DND-41 (cell line): ENCODE data around the gene BCL6.

Experiments used
- ATAC-seq: fragments of 200-7000 bp; cut with Tn5 transposase; 3 replicates; pipeline ENCODE4 v1.9.1; 2021; ENCODE audit warnings: low read depth; ENCODE audit not compliant: insufficient read depth
- DNase-seq: peaks from one replicate; pipeline ENCODE4 v3.0.0-alpha.2; 2020
- H2AFZ ChIP-seq: 2 replicates; pipeline ENCODE4 v1.6.0; 2012; ENCODE audit warnings: low read depth, low read length
- H3K27ac ChIP-seq: 2 replicates; pipeline ENCODE4 v1.5.1; 2012; ENCODE audit warnings: low read length, inconsistent platforms
- H3K27me3 ChIP-seq: fragments of 200-600 bp; sonication (generic); 2 replicates; pipeline ENCODE4 v1.6.0; 2012; ENCODE audit warnings: low read length, mild to moderate bottlenecking, inconsistent platforms; ENCODE audit not compliant: insufficient read depth, poor library complexity
- H3K36me3 ChIP-seq: 2 replicates; pipeline ENCODE4 v1.5.1; 2012; ENCODE audit warnings: low read length, inconsistent platforms; ENCODE audit not compliant: insufficient read depth
- H3K4me1 ChIP-seq: 2 replicates; pipeline ENCODE4 v1.5.1; 2012; ENCODE audit warnings: mild to moderate bottlenecking, low read length; ENCODE audit not compliant: insufficient read depth
- H3K4me2 ChIP-seq: 2 replicates; pipeline ENCODE4 v1.6.0; 2012; ENCODE audit warnings: mild to moderate bottlenecking, moderate library complexity, low read length, inconsistent platforms; ENCODE audit not compliant: insufficient read depth
- H3K4me3 ChIP-seq, 2 experiments: fragments of 200-600 bp in 1 of 2; shearing (Covaris generic) in 1 of 2; 2 replicates each; pipeline ENCODE4 v1.5.1; 2012 to 2016; ENCODE audit warnings: inconsistent platforms in 2 of 2, low read length in 2 of 2, mild to moderate bottlenecking in 2 of 2, low read depth in 1 of 2, moderate library complexity in 1 of 2
- H3K79me2 ChIP-seq: 2 replicates; pipeline ENCODE4 v1.6.0; 2012; ENCODE audit warnings: low read length, inconsistent platforms; ENCODE audit not compliant: insufficient read depth
- H3K9ac ChIP-seq: 2 replicates; pipeline ENCODE4 v1.6.0; 2012; ENCODE audit warnings: low read depth, mild to moderate bottlenecking, inconsistent platforms, low read length, moderate library complexity
- H3K9me3 ChIP-seq: 2 replicates; pipeline ENCODE4 v1.5.1; 2012; ENCODE audit warnings: low read length, moderate library complexity, mild to moderate bottlenecking, inconsistent platforms; ENCODE audit not compliant: insufficient read depth, severe bottlenecking
- H4K20me1 ChIP-seq: 2 replicates; pipeline ENCODE4 v1.6.0; 2012; ENCODE audit warnings: low read length; ENCODE audit not compliant: insufficient read depth
- EZH2 ChIP-seq: IDR thresholded peaks from 3 replicates; pipeline ENCODE4 v1.6.1; 2012; ENCODE audit warnings: borderline replicate concordance, low read depth, mild to moderate bottlenecking, moderate library complexity, low read length, inconsistent platforms; ENCODE audit not compliant: severe bottlenecking
- TF ChIP-seq, protein P1 (sequence below): IDR thresholded peaks from 2 replicates; pipeline ENCODE4 v1.5.1; 2012; ENCODE audit warnings: borderline replicate concordance, low read length, moderate library complexity, mild to moderate bottlenecking; ENCODE audit not compliant: poor library complexity, severe bottlenecking; ENCODE audit errors: extremely low read depth

BCL6 gene

DNA sequence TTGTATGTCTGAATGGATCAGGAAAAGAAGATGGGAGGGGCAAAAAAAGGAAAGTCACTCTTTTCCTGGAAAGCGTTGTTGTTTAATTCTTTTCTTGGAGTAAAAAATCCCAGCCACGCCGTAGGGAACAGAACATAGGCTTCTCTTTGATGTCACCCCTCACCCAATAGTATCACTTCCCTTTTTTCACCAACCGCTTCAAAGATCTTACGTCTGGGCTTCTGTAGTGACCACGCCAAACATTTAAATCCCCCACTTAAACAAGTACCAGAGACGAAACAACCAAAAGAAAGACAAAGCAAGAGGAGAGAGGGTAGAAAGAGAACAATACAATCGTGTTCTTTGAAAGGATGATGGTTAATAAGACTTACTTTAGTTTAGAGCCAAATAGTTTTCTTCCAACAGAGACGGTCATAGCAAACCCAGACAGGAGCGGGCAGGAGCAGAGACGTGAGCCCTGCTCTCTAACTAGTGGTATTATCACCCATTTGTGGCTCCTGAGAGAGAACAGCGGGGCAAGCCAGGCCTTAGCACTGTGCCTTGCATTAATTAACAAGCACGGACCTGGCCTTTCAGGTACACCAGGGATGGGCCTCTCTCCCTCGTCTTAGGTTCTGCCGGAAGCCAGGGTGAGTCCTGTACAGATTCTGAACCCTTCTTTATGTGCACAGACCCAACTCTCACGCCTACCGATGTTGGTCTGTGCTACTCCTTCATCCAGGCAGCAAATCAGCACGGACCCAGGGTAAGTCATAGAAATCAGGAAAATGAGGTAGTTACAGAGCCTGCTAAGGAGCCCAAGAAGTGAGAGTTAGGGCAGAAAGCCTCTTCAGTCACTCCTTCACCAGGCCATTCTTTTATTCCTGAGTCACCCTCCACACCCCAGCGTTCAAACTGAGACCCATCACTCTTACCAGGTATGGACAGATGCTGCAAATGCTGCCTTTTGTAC is 28.2 kb upstream of the BCL6 start:
- no peak overlapping the region for H3K27ac ChIP-seq
- H3K4me1 ChIP-seq = peaks cover 15% of the 10 kb centered on the region
- H3K36me3 ChIP-seq = no peaks in the 10 kb centered on the region
- no peaks in the 10 kb centered on the region for H3K9me3 ChIP-seq
- TF ChIP-seq, protein P1, sequence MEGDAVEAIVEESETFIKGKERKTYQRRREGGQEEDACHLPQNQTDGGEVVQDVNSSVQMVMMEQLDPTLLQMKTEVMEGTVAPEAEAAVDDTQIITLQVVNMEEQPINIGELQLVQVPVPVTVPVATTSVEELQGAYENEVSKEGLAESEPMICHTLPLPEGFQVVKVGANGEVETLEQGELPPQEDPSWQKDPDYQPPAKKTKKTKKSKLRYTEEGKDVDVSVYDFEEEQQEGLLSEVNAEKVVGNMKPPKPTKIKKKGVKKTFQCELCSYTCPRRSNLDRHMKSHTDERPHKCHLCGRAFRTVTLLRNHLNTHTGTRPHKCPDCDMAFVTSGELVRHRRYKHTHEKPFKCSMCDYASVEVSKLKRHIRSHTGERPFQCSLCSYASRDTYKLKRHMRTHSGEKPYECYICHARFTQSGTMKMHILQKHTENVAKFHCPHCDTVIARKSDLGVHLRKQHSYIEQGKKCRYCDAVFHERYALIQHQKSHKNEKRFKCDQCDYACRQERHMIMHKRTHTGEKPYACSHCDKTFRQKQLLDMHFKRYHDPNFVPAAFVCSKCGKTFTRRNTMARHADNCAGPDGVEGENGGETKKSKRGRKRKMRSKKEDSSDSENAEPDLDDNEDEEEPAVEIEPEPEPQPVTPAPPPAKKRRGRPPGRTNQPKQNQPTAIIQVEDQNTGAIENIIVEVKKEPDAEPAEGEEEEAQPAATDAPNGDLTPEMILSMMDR = no peak
- TF ChIP-seq EZH2 = no peak
- no peaks in the 10 kb centered on the region for H3K79me2 ChIP-seq
- peak overlapping the region; percentile 24; the same call in 1 of the 2 replicates for H2AFZ ChIP-seq
- ATAC-seq = no peak
- no peak for DNase-seq
- H4K20me1 ChIP-seq = no peaks in the 10 kb centered on the region
- no peak overlapping the region for H3K9ac ChIP-seq
- H3K4me3 ChIP-seq = no peak overlapping the region
- H3K4me2 ChIP-seq = no peak overlapping the region
- H3K27me3 ChIP-seq = no peaks in the 10 kb centered on the region

DNA sequence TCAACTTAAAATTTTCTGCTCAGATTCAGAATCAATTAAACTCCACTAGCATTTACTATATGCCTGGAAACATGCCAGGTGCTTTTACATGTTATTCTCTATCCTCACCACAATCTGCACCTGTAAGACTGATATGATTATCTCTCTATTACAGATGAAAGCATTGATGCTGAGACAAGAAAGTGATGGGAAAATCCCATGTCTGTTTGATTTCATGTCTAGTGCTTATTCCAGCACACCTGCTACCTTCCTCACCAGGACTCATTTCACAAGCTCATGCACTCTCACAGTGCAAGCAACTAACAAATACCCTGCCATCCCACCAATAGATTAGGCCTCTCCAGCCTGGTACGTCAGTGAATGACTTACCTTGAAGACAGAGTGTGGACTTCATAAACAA is 25.0 kb upstream of the BCL6 start:
- Histone ChIP-seq H3K9ac (no peak overlapping the region), H3K4me2 (no peak overlapping the region), H3K9me3 (no peaks in the 10 kb centered on the region), H3K27me3 (no peaks in the 10 kb centered on the region), H3K4me3 (no peak overlapping the region), H3K27ac (no peak overlapping the region), H2AFZ (no peak overlapping the region), H3K36me3 (no peaks in the 10 kb centered on the region), H3K4me1 (no peaks in the 10 kb centered on the region), H3K79me2 (no peaks in the 10 kb centered on the region), H4K20me1 (no peaks in the 10 kb centered on the region)
- TF ChIP-seq EZH2 = no peak
- TF ChIP-seq, protein P1 = no peak
- ATAC-seq = no peak
- DNase-seq = no peak

DNA sequence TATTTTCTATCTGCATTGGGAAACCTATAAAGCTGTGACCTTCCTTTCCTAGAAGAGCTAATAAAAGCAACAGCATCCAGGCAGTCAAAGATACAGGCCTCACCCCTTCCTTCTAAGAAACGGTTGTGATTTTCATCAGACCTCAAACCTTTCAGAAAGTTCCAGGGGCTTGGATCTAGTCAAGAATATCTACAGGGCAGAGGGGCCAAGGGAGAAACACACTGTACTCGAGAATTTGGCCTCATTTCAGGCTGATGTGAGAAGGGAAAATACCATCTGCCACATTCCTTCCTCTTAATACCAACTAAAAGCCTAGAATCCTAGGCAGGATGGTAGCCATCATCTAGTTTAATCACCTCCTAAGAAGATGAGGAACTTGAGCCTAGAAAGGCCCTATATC is 24.5 kb upstream of the BCL6 start:
- DNase-seq = no peak
- Histone ChIP-seq H3K36me3 (no peaks in the 10 kb centered on the region), H3K4me2 (no peak overlapping the region), H2AFZ (no peak overlapping the region), H3K27me3 (no peaks in the 10 kb centered on the region), H3K9me3 (no peaks in the 10 kb centered on the region), H3K27ac (no peak overlapping the region), H3K9ac (no peak overlapping the region), H4K20me1 (no peaks in the 10 kb centered on the region), H3K4me3 (no peak overlapping the region), H3K79me2 (no peaks in the 10 kb centered on the region), H3K4me1 (no peaks in the 10 kb centered on the region)
- ATAC-seq = no peak
- TF ChIP-seq EZH2 = no peak

DNA sequence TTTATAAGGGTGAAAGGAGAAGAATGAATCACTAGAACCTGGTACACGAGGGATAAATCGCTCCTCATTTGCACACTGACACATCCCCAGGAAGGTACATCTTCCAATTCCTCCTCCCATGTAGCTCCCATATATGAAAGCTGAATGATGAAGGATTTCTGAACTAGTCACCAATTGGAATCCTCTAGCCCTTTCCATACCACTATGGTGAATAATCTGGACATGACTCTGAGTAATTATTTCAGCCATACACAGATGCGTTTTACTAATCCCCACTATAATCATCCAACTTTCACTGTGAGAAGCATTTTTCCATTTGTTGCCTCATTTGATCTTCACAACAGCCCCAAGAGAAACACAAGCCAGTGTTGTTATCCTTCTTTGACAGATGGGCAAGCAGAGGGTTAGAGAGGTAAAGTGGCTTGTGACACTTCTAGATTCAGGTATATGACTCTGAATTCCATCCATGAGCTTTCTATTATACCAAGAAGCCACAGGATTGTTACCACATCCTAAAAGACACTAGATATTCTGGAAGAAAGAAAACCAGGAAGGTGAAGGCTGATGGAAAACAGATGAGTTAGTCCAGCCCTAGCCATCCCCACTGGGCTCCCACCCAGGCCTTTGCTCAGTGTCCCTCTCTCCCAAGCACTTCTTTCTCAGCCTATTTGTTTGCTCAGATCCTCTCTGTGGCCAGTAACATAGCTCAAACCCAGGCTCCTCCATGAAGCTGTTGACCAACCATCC is 22.2 kb upstream of the BCL6 start:
- no peak for TF ChIP-seq EZH2
- TF ChIP-seq, protein P1 = no peak
- Histone ChIP-seq H3K4me2 (no peak overlapping the region), H3K27me3 (no peaks in the 10 kb centered on the region), H3K27ac (no peak overlapping the region), H4K20me1 (no peaks in the 10 kb centered on the region), H2AFZ (no peak overlapping the region), H3K9ac (no peak overlapping the region), H3K4me3 (no peak overlapping the region), H3K9me3 (no peaks in the 10 kb centered on the region), H3K4me1 (no peaks in the 10 kb centered on the region), H3K79me2 (no peaks in the 10 kb centered on the region), H3K36me3 (no peaks in the 10 kb centered on the region)
- no peak for ATAC-seq
- no peak for DNase-seq
